H9 (cell line): ENCODE data around the gene ARMH1. TPM values are rescaled to one million over a fixed set of nuclear protein-coding genes. Genes with fewer than 3 reads are reported as not detected.

ENCODE experiments used
- DNase-seq: peaks from one replicate; pipeline ENCODE4 v3.0.0-alpha.2; 2017
- H2AFZ ChIP-seq: one replicate; pipeline ENCODE4 v1.6.1; 2013; ENCODE audit warnings: mild to moderate bottlenecking, low read length, control low read depth, moderate library complexity
- H2AK5ac ChIP-seq: 2 replicates; pipeline ENCODE4 v1.6.1; 2013; ENCODE audit warnings: low read length, control low read depth, mixed read lengths; ENCODE audit not compliant: insufficient read length
- H2BK120ac ChIP-seq: one replicate; pipeline ENCODE4 v1.6.1; 2013; ENCODE audit warnings: low read depth, mild to moderate bottlenecking, low read length, control low read depth, inconsistent platforms; ENCODE audit not compliant: poor library complexity, severe bottlenecking
- H2BK12ac ChIP-seq: 2 replicates; pipeline ENCODE4 v1.6.1; 2013; ENCODE audit warnings: low read length, control low read depth, mixed read lengths, low read depth; ENCODE audit not compliant: insufficient read length
- H2BK15ac ChIP-seq: 2 replicates; pipeline ENCODE4 v1.6.1; 2013; ENCODE audit warnings: low read depth, low read length, control low read depth
- H2BK20ac ChIP-seq: one replicate; pipeline ENCODE4 v1.6.1; 2013; ENCODE audit warnings: low read depth, mild to moderate bottlenecking, low read length, control low read depth, inconsistent platforms; ENCODE audit not compliant: poor library complexity, severe bottlenecking
- H2BK5ac ChIP-seq: 2 replicates; pipeline ENCODE4 v1.6.1; 2013; ENCODE audit warnings: low read length, control low read depth, mixed read lengths; ENCODE audit not compliant: insufficient read length
- H3K14ac ChIP-seq: 2 replicates; pipeline ENCODE4 v1.6.1; 2013; ENCODE audit warnings: low read length, control low read depth; ENCODE audit not compliant: insufficient read depth
- H3K18ac ChIP-seq: 2 replicates; pipeline ENCODE4 v1.6.1; 2013; ENCODE audit warnings: low read depth, mild to moderate bottlenecking, mixed read lengths, low read length, control low read depth; ENCODE audit not compliant: insufficient read length
- H3K23ac ChIP-seq: 2 replicates; pipeline ENCODE4 v1.6.1; 2013; ENCODE audit warnings: low read length, control low read depth, mixed read lengths, low read depth; ENCODE audit not compliant: insufficient read length
- H3K23me2 ChIP-seq: 2 replicates; pipeline ENCODE4 v1.6.1; 2013; ENCODE audit warnings: low read depth, mild to moderate bottlenecking, mixed read lengths, low read length, control low read depth; ENCODE audit not compliant: insufficient read length, poor library complexity, severe bottlenecking
- H3K27ac ChIP-seq: 2 replicates; pipeline ENCODE4 v1.5.1; 2013; ENCODE audit warnings: low read length, control low read depth, mixed read lengths, low read depth; ENCODE audit not compliant: insufficient read length
- H3K27me3 ChIP-seq: 2 replicates; pipeline ENCODE4 v1.6.1; 2013; ENCODE audit warnings: low read length, control low read depth, inconsistent platforms; ENCODE audit not compliant: insufficient read depth
- H3K4ac ChIP-seq: 2 replicates; pipeline ENCODE4 v1.6.1; 2013; ENCODE audit warnings: low read depth, mild to moderate bottlenecking, control low read depth, inconsistent platforms, low read length, moderate library complexity
- H3K4me1 ChIP-seq: 2 replicates; pipeline ENCODE4 v1.6.1; 2013; ENCODE audit warnings: low read length, control low read depth, inconsistent platforms; ENCODE audit not compliant: insufficient read depth
- H3K4me2 ChIP-seq: 2 replicates; pipeline ENCODE4 v1.6.1; 2013; ENCODE audit warnings: low read length, control low read depth, mixed read lengths; ENCODE audit not compliant: insufficient read length, insufficient read depth
- H3K56ac ChIP-seq: 2 replicates; pipeline ENCODE4 v1.6.1; 2013; ENCODE audit warnings: low read depth, mild to moderate bottlenecking, mixed read lengths, low read length, control low read depth; ENCODE audit not compliant: insufficient read length
- H3K79me1 ChIP-seq: 2 replicates; pipeline ENCODE4 v1.6.1; 2013; ENCODE audit warnings: low read depth, mild to moderate bottlenecking, moderate library complexity, low read length, control low read depth, inconsistent platforms; ENCODE audit not compliant: insufficient read depth, poor library complexity, severe bottlenecking
- H3K79me2 ChIP-seq: 2 replicates; pipeline ENCODE4 v1.6.1; 2013; ENCODE audit warnings: low read length, control low read depth, inconsistent platforms; ENCODE audit not compliant: insufficient read depth
- H3K9ac ChIP-seq: 2 replicates; pipeline ENCODE4 v1.6.1; 2013; ENCODE audit warnings: low read length, control low read depth, mixed read lengths; ENCODE audit not compliant: insufficient read length; ENCODE audit errors: extremely low read depth
- H3K9me3 ChIP-seq: one replicate; pipeline ENCODE4 v1.6.1; 2013; ENCODE audit warnings: low read depth, low read length, inconsistent platforms; ENCODE audit not compliant: control insufficient read depth
- H3T11ph ChIP-seq: one replicate; pipeline ENCODE4 v1.6.1; 2013; ENCODE audit warnings: mild to moderate bottlenecking, low read length, control low read depth, inconsistent platforms
- H4K20me1 ChIP-seq: one replicate; pipeline ENCODE4 v1.6.1; 2013; ENCODE audit not compliant: control insufficient read depth, insufficient read length, insufficient read depth
- H4K5ac ChIP-seq: 2 replicates; pipeline ENCODE4 v1.6.1; 2013; ENCODE audit warnings: low read depth, mild to moderate bottlenecking, mixed read lengths, low read length, control low read depth; ENCODE audit not compliant: insufficient read length
- H4K8ac ChIP-seq: replicated peaks from 2 replicates; pipeline ENCODE4 v1.6.1; 2013; ENCODE audit warnings: low read length, control low read depth, mixed read lengths, low read depth; ENCODE audit not compliant: insufficient read length
- H4K91ac ChIP-seq: 2 replicates; pipeline ENCODE4 v1.6.1; 2013; ENCODE audit warnings: low read depth, mild to moderate bottlenecking, moderate library complexity, mixed read lengths, low read length, control low read depth; ENCODE audit not compliant: insufficient read length
- H3K27ac Mint-ChIP-seq, 3 experiments: 2 replicates in 2 of 3; 3 replicates in 1 of 3; pipeline ENCODE4 v1.8.0; 2020 to 2021; ENCODE audit warnings: mixed read lengths in 3 of 3, mild to moderate bottlenecking in 1 of 3, moderate library complexity in 1 of 3
- H3K27me3 Mint-ChIP-seq: 2 replicates; pipeline ENCODE4 v1.8.0; 2021; ENCODE audit warnings: low read depth, mild to moderate bottlenecking, moderate library complexity, mixed read lengths
- H3K36me3 Mint-ChIP-seq, 3 experiments: 2 replicates in 2 of 3; 3 replicates in 1 of 3; pipeline ENCODE4 v1.8.0; 2020 to 2021; ENCODE audit warnings: low read depth in 3 of 3, mixed read lengths in 3 of 3; ENCODE audit not compliant: insufficient read depth in 1 of 3
- H3K4me1 Mint-ChIP-seq, 2 experiments: 2 replicates each; pipeline ENCODE4 v1.8.0; 2020; ENCODE audit warnings: mixed read lengths in 2 of 2
- H3K4me3 Mint-ChIP-seq, 2 experiments: 2 replicates in 1 of 2; 3 replicates in 1 of 2; pipeline ENCODE4 v1.8.0; 2020 to 2021; ENCODE audit warnings: mild to moderate bottlenecking in 2 of 2, mixed read lengths in 2 of 2, moderate library complexity in 1 of 2
- H3K9me3 Mint-ChIP-seq, 2 experiments: 2 replicates in 1 of 2; 3 replicates in 1 of 2; pipeline ENCODE4 v1.8.0; 2020; ENCODE audit warnings: mild to moderate bottlenecking in 2 of 2, mixed read lengths in 2 of 2, moderate library complexity in 1 of 2
- CTCF ChIP-seq: fragments of 200-600 bp; sonication (generic); conservative IDR thresholded peaks from 3 replicates; pipeline ENCODE4 v1.8.0; 2021; ENCODE audit warnings: antibody characterized with exemption, mild to moderate bottlenecking
- WGBS: extraction: QIAGEN DNeasy Blood & Tissue Kit; methylation state at CpG from one replicate; pipeline ENCODE4 v1.1.7; 2013; ENCODE audit warnings: missing lambda C conversion rate, low lambda C conversion rate, mixed read lengths; ENCODE audit not compliant: insufficient read length; ENCODE audit errors: extremely low coverage; 5-methylcytosine and 5-hydroxymethylcytosine counted together
- total RNA-seq: library from RNA; stranded (reverse); gene quantifications from 2 replicates; pipeline ENCODE4 v1.2.1, GENCODE V29; 2021

Gene ARMH1
- total RNA-seq, 1 experiment from 2014 or later = 1.0 TPM

- H3K9me3 ChIP-seq = no peaks in the 10 kb centered on the region
- no peak overlapping the region for H2AK5ac ChIP-seq
- Mint-ChIP-seq H3K9me3 (no peaks in the 10 kb centered on the region; a peak in 1 of 5 replicates), H3K27me3 (no peaks in the 10 kb centered on the region; the same call in 1 of the 2 replicates), H3K4me3 (no peak overlapping the region), H3K27ac (no peak overlapping the region), H3K36me3 (peaks cover 0 to 5% (median 0%) of the 10 kb centered on the region in 3 experiments; a peak in 2 of 7 replicates), H3K4me1 (peaks cover 28 to 38% of the 10 kb centered on the region in 2 experiments)
- no peak overlapping the region for H2BK20ac ChIP-seq
- no peak overlapping the region for H3K56ac ChIP-seq
- no peak overlapping the region for H2BK12ac ChIP-seq
- H3K79me1 ChIP-seq = no peaks in the 10 kb centered on the region
- H3K27me3 ChIP-seq = no peaks in the 10 kb centered on the region
- H3K4ac ChIP-seq = no peak overlapping the region
- H3K18ac ChIP-seq = no peak overlapping the region
- H2BK120ac ChIP-seq = no peak overlapping the region
- no peaks in the 10 kb centered on the region for H4K20me1 ChIP-seq
- H3K4me1 ChIP-seq = peaks cover 12% of the 10 kb centered on the region; the same call in 1 of the 2 replicates
- no peak overlapping the region for H3K14ac ChIP-seq
- H2BK15ac ChIP-seq = no peak overlapping the region
- TF ChIP-seq CTCF = no peak
- no peak overlapping the region for H4K91ac ChIP-seq
- H3K27ac ChIP-seq = no peak overlapping the region
- H2AFZ ChIP-seq = no peak overlapping the region
- H3K23ac ChIP-seq = no peak overlapping the region
- DNase-seq = no peak
- WGBS = no CpG with 5 or more reads among the region's 4 CpGs
- H3K4me2 ChIP-seq = no peak overlapping the region
- no peak overlapping the region for H4K8ac ChIP-seq
- H3K23me2 ChIP-seq = no peaks in the 10 kb centered on the region
- no peaks in the 10 kb centered on the region for H3K79me2 ChIP-seq
- no peak overlapping the region for H3T11ph ChIP-seq
- H2BK5ac ChIP-seq = no peak overlapping the region
- H3K9ac ChIP-seq = no peak overlapping the region
- H4K5ac ChIP-seq = no peak overlapping the region
Measured at GRCh38 chr1:44685218-44685617, 10.7 kb downstream of the ARMH1 start.
